ENCODE measurements around the gene CBLC.

DNA sequence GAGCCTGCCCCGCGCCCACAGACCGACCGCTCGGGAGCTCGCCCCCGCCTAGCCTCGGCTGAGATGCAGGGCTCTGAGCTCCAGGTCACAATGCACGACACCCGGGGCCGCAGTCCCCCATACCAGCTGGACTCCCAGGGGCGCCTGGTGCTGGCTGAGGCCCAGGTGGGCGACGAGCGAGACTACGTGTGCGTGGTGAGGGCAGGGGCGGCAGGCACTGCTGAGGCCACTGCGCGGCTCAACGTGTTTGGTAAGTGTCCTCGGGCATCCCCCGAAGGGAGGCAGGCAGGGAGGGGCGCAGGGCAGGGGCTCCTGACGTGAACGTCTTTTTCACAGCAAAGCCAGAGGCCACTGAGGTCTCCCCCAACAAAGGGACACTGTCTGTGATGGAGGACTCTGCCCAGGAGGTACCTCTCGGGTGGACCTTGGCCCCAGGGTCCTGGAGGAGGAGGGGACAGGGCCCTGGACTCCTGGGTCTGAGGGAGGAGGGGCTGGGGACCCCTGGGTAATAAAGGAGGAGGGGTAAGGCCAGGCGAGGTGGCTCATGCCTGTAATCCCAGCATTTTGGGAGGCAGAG, 34.5 kb downstream of the CBLC start:
- TF ChIP-seq, protein P1, sequence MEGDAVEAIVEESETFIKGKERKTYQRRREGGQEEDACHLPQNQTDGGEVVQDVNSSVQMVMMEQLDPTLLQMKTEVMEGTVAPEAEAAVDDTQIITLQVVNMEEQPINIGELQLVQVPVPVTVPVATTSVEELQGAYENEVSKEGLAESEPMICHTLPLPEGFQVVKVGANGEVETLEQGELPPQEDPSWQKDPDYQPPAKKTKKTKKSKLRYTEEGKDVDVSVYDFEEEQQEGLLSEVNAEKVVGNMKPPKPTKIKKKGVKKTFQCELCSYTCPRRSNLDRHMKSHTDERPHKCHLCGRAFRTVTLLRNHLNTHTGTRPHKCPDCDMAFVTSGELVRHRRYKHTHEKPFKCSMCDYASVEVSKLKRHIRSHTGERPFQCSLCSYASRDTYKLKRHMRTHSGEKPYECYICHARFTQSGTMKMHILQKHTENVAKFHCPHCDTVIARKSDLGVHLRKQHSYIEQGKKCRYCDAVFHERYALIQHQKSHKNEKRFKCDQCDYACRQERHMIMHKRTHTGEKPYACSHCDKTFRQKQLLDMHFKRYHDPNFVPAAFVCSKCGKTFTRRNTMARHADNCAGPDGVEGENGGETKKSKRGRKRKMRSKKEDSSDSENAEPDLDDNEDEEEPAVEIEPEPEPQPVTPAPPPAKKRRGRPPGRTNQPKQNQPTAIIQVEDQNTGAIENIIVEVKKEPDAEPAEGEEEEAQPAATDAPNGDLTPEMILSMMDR (IDR thresholded peaks at IDR 0.05) = no peak
- no peak for TF ChIP-seq POLR2AphosphoS5 (IDR thresholded peaks at IDR 0.05)
- no peak for TF ChIP-seq POLR2A (IDR thresholded peaks at IDR 0.05)
